T47D (cell line): ENCODE data around the gene KCNQ4.

ENCODE experiments used
- DNase-seq, 2 experiments: peaks; one replicate each; pipeline versions ENCODE4 v3.0.0 to v3.0.0-alpha.2; 2011 to 2012; ENCODE audit warnings: low read depth in 1 of 2, low spot score in 1 of 2
- JUND ChIP-seq: IDR thresholded peaks from 2 replicates; pipeline ENCODE4 v1.6.1; 2012; ENCODE audit warnings: low read depth
- in situ Hi-C: cut with HindIII; loops from 2 replicates; pipeline ENCODE4 v1.10.0; 2016; ENCODE audit warnings: low sequenced_read_pairs, low pct_unique_long_range_greater_than_20kb

The KCNQ4 gene

GRCh38 chr1:40797668-40798010 lies 14.1 kb downstream of the KCNQ4 start:
- no peak for TF ChIP-seq JUND
- in situ Hi-C loops, result no loop called here
- DNase-seq, result no peak

DNA sequence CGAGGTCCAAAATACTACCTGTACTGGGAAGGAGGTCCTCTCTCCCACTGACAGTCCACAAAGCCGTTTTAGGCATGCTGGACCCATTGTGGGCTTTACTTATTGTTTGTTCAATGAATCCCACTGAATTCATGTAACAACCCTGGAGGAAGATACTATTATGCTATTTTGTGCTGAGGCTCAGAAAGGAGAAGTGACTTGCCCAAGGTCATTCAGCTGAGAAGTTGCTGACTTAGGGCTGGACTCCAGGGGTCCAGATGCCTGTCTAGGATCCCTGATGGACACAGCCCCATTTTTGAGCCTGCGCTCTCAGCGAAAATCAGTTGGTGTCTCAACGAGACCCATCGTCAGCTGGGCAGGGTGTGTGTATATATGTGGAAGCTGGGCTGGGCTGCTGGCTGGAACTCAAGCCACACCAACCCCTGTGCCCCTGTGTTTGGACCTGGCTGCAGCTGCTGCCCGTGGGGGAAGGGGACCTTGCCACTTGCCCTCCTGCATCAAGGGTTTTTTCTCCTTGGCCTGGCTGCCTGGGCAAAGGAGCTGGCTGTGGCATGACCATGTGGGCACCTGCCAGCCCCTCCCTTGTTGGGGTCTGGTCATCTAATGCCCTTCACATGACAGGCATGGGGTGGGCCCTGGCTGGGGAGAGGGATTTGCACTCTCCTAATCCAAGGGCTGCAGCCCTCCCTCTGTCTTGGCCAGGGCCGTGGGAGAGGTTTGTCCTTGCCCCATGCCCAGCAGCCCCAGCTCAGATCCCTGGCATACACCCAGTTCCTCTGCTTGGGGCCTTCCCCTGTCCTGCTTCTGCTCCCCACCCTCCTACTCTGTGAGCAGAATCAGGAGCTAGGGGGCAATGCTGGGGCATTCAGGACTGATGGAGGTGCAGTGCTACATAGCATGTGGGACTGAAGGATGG lies 15.0 kb downstream of the KCNQ4 start:
- DNase-seq, result no peak
- in situ Hi-C loops, result no loop called here

GRCh38 chr1:40799351-40799867 lies 15.8 kb downstream of the KCNQ4 start:
- TF ChIP-seq JUND, result no peak
- peak in 1 of 2 experiments; percentile 5 for DNase-seq
- in situ Hi-C loops, result no loop called here

More for the DNA sequence above, 15.0 kb downstream of the KCNQ4 start:
- TF ChIP-seq JUND, result no peak

GRCh38 chr1:40801742-40802077 lies 18.1 kb downstream of the KCNQ4 start:
- no peak for TF ChIP-seq JUND
- no peak for DNase-seq
- in situ Hi-C loops, result no loop called here

GRCh38 chr1:40802078-40802741 lies 18.6 kb downstream of the KCNQ4 start:
- peak in 1 of 2 experiments; percentile 88 for DNase-seq
- TF ChIP-seq JUND, result no peak
- in situ Hi-C loops, result no loop called here

DNA sequence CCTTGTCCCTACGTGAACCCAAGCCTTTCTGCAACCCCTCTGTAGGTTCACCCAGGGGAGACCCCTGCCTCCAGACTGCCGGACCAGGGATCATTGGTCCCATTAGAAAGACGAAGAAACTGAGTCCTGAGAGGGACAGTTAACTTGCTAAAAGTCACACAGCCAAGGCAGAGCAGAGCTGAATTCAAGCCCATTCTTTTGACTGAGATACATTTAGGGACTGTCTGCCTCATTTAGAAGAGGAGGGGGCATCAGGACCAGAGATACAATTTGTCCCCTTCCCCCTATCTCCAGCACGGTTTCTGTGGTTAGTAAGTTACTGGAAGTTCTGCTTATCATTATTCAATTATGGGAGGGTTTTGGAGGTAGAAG lies 19.1 kb downstream of the KCNQ4 start:
- TF ChIP-seq JUND, result no peak

GRCh38 chr1:40803447-40803846 lies 19.9 kb downstream of the KCNQ4 start:
- DNase-seq, result no peak
- in situ Hi-C loops, result no loop called here
- no peak for TF ChIP-seq JUND

More for the DNA sequence above, 19.1 kb downstream of the KCNQ4 start:
- in situ Hi-C loops, result no loop called here
- no peak for DNase-seq

GRCh38 chr1:40803902-40804301 lies 20.3 kb downstream of the KCNQ4 start:
- in situ Hi-C loops, result no loop called here
- no peak for DNase-seq
- no peak for TF ChIP-seq JUND

DNA sequence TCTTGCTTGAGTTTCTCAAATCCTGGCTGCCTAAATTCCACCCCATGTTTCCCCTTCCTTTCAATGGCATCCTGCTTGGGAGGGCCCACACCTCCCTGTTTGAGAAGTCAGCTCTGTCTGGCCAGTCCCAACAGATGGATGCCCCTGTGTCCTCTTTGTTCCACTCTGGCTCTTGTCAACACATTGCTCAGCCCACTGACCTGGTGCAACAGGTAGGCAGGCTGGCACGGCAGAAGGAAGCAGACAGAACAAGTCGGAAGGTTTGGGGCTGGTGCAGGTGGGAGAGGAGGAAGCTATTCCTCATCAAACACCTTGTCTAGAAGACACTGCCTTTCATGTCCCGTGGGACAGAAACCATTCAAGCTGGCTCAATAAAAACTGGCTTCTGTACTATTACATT lies 22.7 kb downstream of the KCNQ4 start:
- no peak for DNase-seq
- in situ Hi-C loops, result no loop called here
- TF ChIP-seq JUND, result no peak

DNA sequence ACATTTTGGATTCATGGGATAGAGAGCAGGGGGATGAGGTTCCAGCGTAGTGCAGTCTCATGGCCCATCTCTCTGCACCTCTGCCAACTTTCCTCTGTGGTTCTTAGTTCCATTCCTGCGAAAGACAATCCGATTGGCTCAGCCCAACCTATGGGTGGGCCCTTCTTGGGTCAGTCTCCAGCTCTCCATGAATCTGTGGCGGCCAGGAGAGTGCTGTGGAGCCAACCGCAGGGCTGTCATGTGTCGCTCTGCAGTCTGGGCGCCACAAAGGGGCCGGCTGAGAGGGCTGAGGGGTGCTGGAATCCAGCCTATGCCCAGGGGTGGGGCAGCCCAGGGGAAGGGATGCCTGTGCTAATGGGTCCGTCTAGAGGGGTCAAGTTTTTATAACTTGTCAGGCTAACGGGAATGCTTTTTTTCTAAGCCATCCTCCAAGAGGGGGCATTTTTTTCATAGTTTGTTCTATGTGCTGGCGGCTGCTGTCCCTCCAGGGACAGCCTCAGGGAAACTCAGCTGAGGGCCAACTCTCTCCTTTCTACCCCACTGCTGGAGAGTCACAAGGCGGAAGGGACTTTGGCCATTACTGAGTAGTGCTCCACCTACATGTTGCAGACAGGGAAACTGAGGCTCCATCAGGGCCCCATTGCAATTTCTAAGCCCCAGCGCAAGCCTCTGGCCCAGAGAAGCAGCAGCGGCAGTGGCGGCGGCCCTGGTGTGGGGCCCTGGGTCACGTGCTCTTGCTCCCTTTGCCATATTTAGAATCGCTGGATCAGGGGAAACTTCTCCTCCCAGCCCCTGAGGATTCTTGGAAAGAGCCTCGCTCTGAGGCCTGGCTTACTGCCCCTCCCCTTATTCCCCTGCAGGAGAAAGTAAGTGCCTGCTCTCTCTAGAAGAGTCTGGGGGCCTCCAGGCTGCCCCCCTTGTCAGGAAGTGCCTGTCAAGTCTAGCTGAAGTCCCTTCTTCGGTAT lies 23.4 kb downstream of the KCNQ4 start:
- DNase-seq, result no peak
- in situ Hi-C loops, result no loop called here
- TF ChIP-seq JUND, result no peak

DNA sequence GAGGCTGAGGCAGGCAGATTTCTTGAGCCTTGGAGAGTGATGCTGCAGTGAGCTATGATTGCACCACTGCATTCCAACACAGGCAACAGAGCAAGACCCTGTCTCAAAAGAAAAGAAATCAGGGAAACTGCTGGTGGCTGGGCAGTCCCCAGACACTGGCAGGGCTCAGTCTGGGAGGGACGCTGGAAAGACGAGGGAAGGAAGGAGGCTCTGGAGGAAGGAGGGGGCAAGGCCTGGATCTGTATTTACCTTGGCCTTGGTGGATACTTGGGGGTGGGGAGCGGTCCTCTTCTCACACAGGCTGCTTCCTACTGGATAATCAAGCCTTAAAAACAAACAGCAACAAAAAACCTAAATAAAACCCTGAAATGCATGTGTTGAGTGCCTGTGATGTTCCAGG lies 24.4 kb downstream of the KCNQ4 start:
- in situ Hi-C loops, result no loop called here
- TF ChIP-seq JUND, result no peak
- no peak for DNase-seq

GRCh38 chr1:40808444-40808843 lies 24.9 kb downstream of the KCNQ4 start:
- no peak for TF ChIP-seq JUND
- in situ Hi-C loops, result no loop called here
- DNase-seq, result no peak
